Body of pancreas (tissue), 4 donors: ENCODE results near the gene COL19A1.

Source experiments
- POLR2A ChIP-seq, 3 donors: fragments of 450-650 bp; IDR thresholded peaks; one replicate each; pipeline ENCODE4 v1.6.1; 2016; ENCODE audit warnings: antibody characterized with exemption in 3 of 3, mild to moderate bottlenecking in 2 of 3
- TF ChIP-seq, protein P1 (sequence below), 7 experiments: fragments of 450-650 bp in 4 of 7; fragments of 200-600 bp in 3 of 7; sonication (generic) in 3 of 7; IDR thresholded peaks; one replicate each; pipeline ENCODE4 v1.5.1; 2016 to 2019; ENCODE audit warnings: antibody characterized with exemption in 7 of 7

DNA sequence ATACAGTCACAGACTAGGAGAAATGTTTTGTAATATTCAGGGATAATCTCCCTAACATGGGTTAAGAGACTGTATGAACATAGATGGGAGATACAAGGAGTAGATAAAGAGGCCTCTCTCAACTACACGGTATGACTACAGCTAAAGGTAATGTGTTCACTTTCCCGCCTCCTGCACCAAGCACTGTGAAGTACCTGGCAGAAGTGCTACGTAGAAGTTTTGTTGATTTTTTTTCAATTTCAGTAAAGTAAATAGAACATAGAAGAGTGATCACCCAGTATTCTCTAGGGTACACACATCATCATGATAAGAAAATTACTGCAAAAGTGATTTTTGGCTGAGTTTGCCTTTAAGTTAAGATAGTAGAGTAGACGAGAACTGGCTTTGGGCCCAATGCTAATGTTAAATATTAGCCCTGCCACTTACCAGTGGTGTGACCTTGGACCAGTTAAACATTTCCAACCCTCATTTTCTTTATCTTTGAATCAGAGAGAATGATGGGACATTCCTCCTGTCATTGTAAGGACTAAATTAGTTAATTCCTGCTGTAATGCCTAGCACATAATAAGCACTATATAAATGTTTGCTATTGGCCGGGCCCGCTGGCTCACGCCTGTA is 253.0 kb downstream of the COL19A1 start:
- TF ChIP-seq, protein P1, sequence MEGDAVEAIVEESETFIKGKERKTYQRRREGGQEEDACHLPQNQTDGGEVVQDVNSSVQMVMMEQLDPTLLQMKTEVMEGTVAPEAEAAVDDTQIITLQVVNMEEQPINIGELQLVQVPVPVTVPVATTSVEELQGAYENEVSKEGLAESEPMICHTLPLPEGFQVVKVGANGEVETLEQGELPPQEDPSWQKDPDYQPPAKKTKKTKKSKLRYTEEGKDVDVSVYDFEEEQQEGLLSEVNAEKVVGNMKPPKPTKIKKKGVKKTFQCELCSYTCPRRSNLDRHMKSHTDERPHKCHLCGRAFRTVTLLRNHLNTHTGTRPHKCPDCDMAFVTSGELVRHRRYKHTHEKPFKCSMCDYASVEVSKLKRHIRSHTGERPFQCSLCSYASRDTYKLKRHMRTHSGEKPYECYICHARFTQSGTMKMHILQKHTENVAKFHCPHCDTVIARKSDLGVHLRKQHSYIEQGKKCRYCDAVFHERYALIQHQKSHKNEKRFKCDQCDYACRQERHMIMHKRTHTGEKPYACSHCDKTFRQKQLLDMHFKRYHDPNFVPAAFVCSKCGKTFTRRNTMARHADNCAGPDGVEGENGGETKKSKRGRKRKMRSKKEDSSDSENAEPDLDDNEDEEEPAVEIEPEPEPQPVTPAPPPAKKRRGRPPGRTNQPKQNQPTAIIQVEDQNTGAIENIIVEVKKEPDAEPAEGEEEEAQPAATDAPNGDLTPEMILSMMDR (IDR thresholded peaks at IDR 0.05) = no peak
- no peak for TF ChIP-seq POLR2A (IDR thresholded peaks at IDR 0.05)
